T-helper 2 cell treated with Interferon-gamma antibody and Interleukin-4, amounts not matched to agents 100 ng/mL and 5 ng/mL, for 36 hours (primary cell): ENCODE results near the gene EBP. TPM values are rescaled to one million over a fixed set of nuclear protein-coding genes. Genes with fewer than 3 reads are reported as not detected.

ENCODE experiments used
- intact Hi-C: fragments of 100-400 bp; cut with micrococcal nuclease; formaldehyde crosslinking; loops from one replicate; pipeline ENCODE4 v1.15.1; 2023
- total RNA-seq: library from RNA; stranded (reverse); gene quantifications from 2 replicates; pipeline ENCODE4 v1.2.3, GENCODE V29; 2022

EBP gene
- total RNA-seq, 1 donor from 2014 or later, result 310 TPM

- intact Hi-C loops, result loop anchor here (1.0 to 10.0 kb wide), 7 partner anchors 23 to 226 kb away; partner anchors contain the start of genes EBP, SUV39H1, TBC1D25 and WDR13
Measured at GRCh38 chrX:48574270-48575266, 53.0 kb downstream of the EBP start, which contains the start of gene RBM3. Gene RBM3 (plus strand): TSS chrX:48574484. CDS start chrX:48575181, 697 bp downstream.

- intact Hi-C loops, result loop anchor here (2.0 to 10.0 kb wide), 2 partner anchors 119 to 225 kb away; partner anchors contain the start of gene SUV39H1
Measured at GRCh38 chrX:48575642-48576041, 54.0 kb downstream of the EBP start.

GRCh38 chrX:48576108-48576507 lies 54.5 kb downstream of the EBP start:
- intact Hi-C loops, result loop anchor here (10.0 kb wide), 1 partner anchor 119 kb away; the partner anchor contains the start of gene SUV39H1

Other genes starting within 250 kb of the EBP start
- not detected in 2 replicates for gene SSX3, start 165.1 kb upstream of the EBP start, total RNA-seq
- gene SSX4, start 138.3 kb upstream of the EBP start, total RNA-seq, result not detected in 2 replicates
- not detected in 2 replicates for gene SSX4B, start 109.8 kb upstream of the EBP start, total RNA-seq
- gene SLC38A5, start 51.5 kb upstream of the EBP start, total RNA-seq, result 86.3 and 96.8 TPM in 2 replicates
- gene FTSJ1, start 45.6 kb upstream of the EBP start, total RNA-seq, result 66.1 and 69.1 TPM in 2 replicates
- 14.1 and 14.8 TPM in 2 replicates for gene PORCN, start 12.8 kb upstream of the EBP start, total RNA-seq
- gene TBC1D25, start 17.9 kb downstream of the EBP start, total RNA-seq, result 16.9 and 17.9 TPM in 2 replicates
- 378 and 389 TPM in 2 replicates for gene RBM3, start 52.7 kb downstream of the EBP start, total RNA-seq
- 45.3 and 45.5 TPM in 2 replicates for gene WDR13, start 75.7 kb downstream of the EBP start, total RNA-seq
- 155 and 160 TPM in 2 replicates for gene WAS, start 162.0 kb downstream of the EBP start, total RNA-seq
- gene SUV39H1, start 174.9 kb downstream of the EBP start, total RNA-seq, result 27.5 and 29.3 TPM in 2 replicates
- gene GLOD5, start 239.9 kb downstream of the EBP start, total RNA-seq, result not detected in 2 replicates